MG63 (cell line): Measurements from ENCODE around the gene MMP19. TPM values are rescaled to one million over a fixed set of nuclear protein-coding genes. Genes with fewer than 3 reads are reported as not detected.
A peak's percentile ranks its signal among the peaks of the same experiment; 100 is the strongest.

Experiments used
- DNase-seq: peaks from one replicate; pipeline ENCODE4 v3.0.0-alpha.2; 2020
- H3K27me3 ChIP-seq: fragments of 250-450 bp; sonication (Bioruptor Pico); 2 replicates; pipeline ENCODE4 v1.5.1; 2020; ENCODE audit warnings: mild to moderate bottlenecking, moderate library complexity
- H3K36me3 ChIP-seq: fragments of 250-450 bp; sonication (Bioruptor Pico); 2 replicates; pipeline ENCODE4 v1.5.1; 2020; ENCODE audit warnings: mild to moderate bottlenecking, moderate library complexity
- H3K4me3 ChIP-seq: fragments of 250-450 bp; sonication (Bioruptor Pico); 2 replicates; pipeline ENCODE4 v1.5.1; 2020; ENCODE audit warnings: mild to moderate bottlenecking, moderate library complexity
- H3K9me3 ChIP-seq: fragments of 250-450 bp; sonication (Bioruptor Pico); 2 replicates; pipeline ENCODE4 v1.5.1; 2020; ENCODE audit warnings: mild to moderate bottlenecking, moderate library complexity
- total RNA-seq: library from RNA; depleted of rRNA; stranded (reverse); fragments of >200 nt; shearing (Covaris generic); gene quantifications from 2 replicates; pipeline ENCODE4 v1.2.3, GENCODE V29; 2014; ENCODE audit warnings: low replicate concordance

The MMP19 gene
- total RNA-seq, 1 experiment from 2014 or later = not detected

- Histone ChIP-seq H3K27me3 (no peaks in the 10 kb centered on the region), H3K9me3 (no peaks in the 10 kb centered on the region), H3K4me3 (no peak overlapping the region), H3K36me3 (peaks cover 64% of the 10 kb centered on the region)
- DNase-seq = no peak
Observed at GRCh38 chr12:55824726-55825125, 18.0 kb downstream of the MMP19 start.

- Histone ChIP-seq H3K9me3 (no peaks in the 10 kb centered on the region), H3K36me3 (peaks cover 75% of the 10 kb centered on the region), H3K4me3 (no peak overlapping the region), H3K27me3 (no peaks in the 10 kb centered on the region)
- no peak for DNase-seq
Observed at GRCh38 chr12:55823419-55823818, 19.3 kb downstream of the MMP19 start.

GRCh38 chr12:55822228-55822627, 20.5 kb downstream of the MMP19 start:
- Histone ChIP-seq H3K27me3 (no peaks in the 10 kb centered on the region), H3K9me3 (no peaks in the 10 kb centered on the region), H3K4me3 (no peak overlapping the region), H3K36me3 (peaks cover 67% of the 10 kb centered on the region)
- no peak for DNase-seq

- no peak for DNase-seq
- H3K27me3 ChIP-seq = no peaks in the 10 kb centered on the region
Observed at GRCh38 chr12:55820679-55821078, 22.1 kb downstream of the MMP19 start.

GRCh38 chr12:55818886-55819285, 23.9 kb downstream of the MMP19 start:
- peak overlapping the region; percentile 82 for H3K4me3 ChIP-seq
- no peaks in the 10 kb centered on the region for H3K27me3 ChIP-seq
- H3K36me3 ChIP-seq = peaks cover 73% of the 10 kb centered on the region

More at GRCh38 chr12:55820679-55821078, 22.1 kb downstream of the MMP19 start:
- peaks cover 64% of the 10 kb centered on the region for H3K36me3 ChIP-seq
- no peaks in the 10 kb centered on the region for H3K9me3 ChIP-seq
- H3K4me3 ChIP-seq = no peak overlapping the region

GRCh38 chr12:55818140-55818728, 24.5 kb downstream of the MMP19 start:
- Histone ChIP-seq H3K27me3 (no peaks in the 10 kb centered on the region), H3K4me3 (peak overlapping the region; percentile 82), H3K36me3 (peaks cover 72% of the 10 kb centered on the region), H3K9me3 (no peaks in the 10 kb centered on the region)
- DNase-seq = no peak

More at GRCh38 chr12:55818886-55819285, 23.9 kb downstream of the MMP19 start:
- no peaks in the 10 kb centered on the region for H3K9me3 ChIP-seq
- DNase-seq = no peak

- no peaks in the 10 kb centered on the region for H3K9me3 ChIP-seq
- H3K27me3 ChIP-seq = no peaks in the 10 kb centered on the region
- peak within 1 kb of the TSS; percentile 82 for H3K4me3 ChIP-seq
- H3K36me3 ChIP-seq = peaks cover 72% of the 10 kb centered on the region
- peak; percentile 98 for DNase-seq
Observed at GRCh38 chr12:55817345-55818139, 25.2 kb downstream of the MMP19 start, which contains the start of the genes ORMDL2 and SARNP. TSS of gene ORMDL2 (plus strand) at chr12:55818041. CDS start at chr12:55819000, 959 bp downstream. TSS of gene SARNP (minus strand) at chr12:55817724. CDS start at chr12:55817701, 23 bp downstream.

GRCh38 chr12:55816881-55817344, 25.8 kb downstream of the MMP19 start:
- no peaks in the 10 kb centered on the region for H3K9me3 ChIP-seq
- H3K27me3 ChIP-seq = no peaks in the 10 kb centered on the region
- H3K4me3 ChIP-seq = peak overlapping the region; percentile 82
- no peak for DNase-seq
- H3K36me3 ChIP-seq = peaks cover 72% of the 10 kb centered on the region

- no peak overlapping the region for H3K4me3 ChIP-seq
- H3K27me3 ChIP-seq = no peaks in the 10 kb centered on the region
- H3K9me3 ChIP-seq = no peaks in the 10 kb centered on the region
- H3K36me3 ChIP-seq = peaks cover 66% of the 10 kb centered on the region
- DNase-seq = no peak
Observed at GRCh38 chr12:55815473-55815872, 27.3 kb downstream of the MMP19 start.

- no peaks in the 10 kb centered on the region for H3K9me3 ChIP-seq
- no peaks in the 10 kb centered on the region for H3K27me3 ChIP-seq
- H3K36me3 ChIP-seq = peaks cover 55% of the 10 kb centered on the region
- DNase-seq = no peak
- no peak overlapping the region for H3K4me3 ChIP-seq
Observed at GRCh38 chr12:55814257-55814656, 28.5 kb downstream of the MMP19 start.

- peaks cover 60% of the 10 kb centered on the region for H3K36me3 ChIP-seq
- H3K27me3 ChIP-seq = no peaks in the 10 kb centered on the region
- H3K4me3 ChIP-seq = no peak overlapping the region
- no peak for DNase-seq
- H3K9me3 ChIP-seq = no peaks in the 10 kb centered on the region
Observed at GRCh38 chr12:55812088-55812487, 30.6 kb downstream of the MMP19 start.

- peaks cover 49% of the 10 kb centered on the region for H3K36me3 ChIP-seq
- DNase-seq = no peak
- no peaks in the 10 kb centered on the region for H3K9me3 ChIP-seq
- H3K27me3 ChIP-seq = no peaks in the 10 kb centered on the region
- H3K4me3 ChIP-seq = no peak overlapping the region
Observed at GRCh38 chr12:55809274-55809673, 33.5 kb downstream of the MMP19 start.

GRCh38 chr12:55806982-55807381, 35.8 kb downstream of the MMP19 start:
- H3K9me3 ChIP-seq = no peaks in the 10 kb centered on the region
- peaks cover 46% of the 10 kb centered on the region for H3K36me3 ChIP-seq
- no peaks in the 10 kb centered on the region for H3K27me3 ChIP-seq
- no peak overlapping the region for H3K4me3 ChIP-seq
- no peak for DNase-seq

GRCh38 chr12:55797550-55797949, 45.2 kb downstream of the MMP19 start:
- Histone ChIP-seq H3K36me3 (peaks cover 86% of the 10 kb centered on the region), H3K27me3 (no peaks in the 10 kb centered on the region), H3K4me3 (no peak overlapping the region), H3K9me3 (no peaks in the 10 kb centered on the region)
- DNase-seq = no peak

GRCh38 chr12:55797068-55797467, 45.7 kb downstream of the MMP19 start:
- Histone ChIP-seq H3K4me3 (no peak overlapping the region), H3K27me3 (no peaks in the 10 kb centered on the region), H3K9me3 (no peaks in the 10 kb centered on the region), H3K36me3 (peaks cover 84% of the 10 kb centered on the region)
- peak; percentile 7 for DNase-seq

GRCh38 chr12:55795950-55796349, 46.8 kb downstream of the MMP19 start:
- DNase-seq = no peak
- H3K4me3 ChIP-seq = no peak overlapping the region
- H3K9me3 ChIP-seq = no peaks in the 10 kb centered on the region
- no peaks in the 10 kb centered on the region for H3K27me3 ChIP-seq
- H3K36me3 ChIP-seq = peaks cover 79% of the 10 kb centered on the region

- Histone ChIP-seq H3K36me3 (peaks cover 73% of the 10 kb centered on the region), H3K9me3 (no peaks in the 10 kb centered on the region), H3K27me3 (no peaks in the 10 kb centered on the region), H3K4me3 (no peak overlapping the region)
- no peak for DNase-seq
Observed at GRCh38 chr12:55789893-55790292, 52.8 kb downstream of the MMP19 start.
